Adipocyte (in vitro differentiated cells): ENCODE measurements around the gene DNAJC6.

Experiments used
- DNase-seq: peaks from one replicate; pipeline ENCODE4 v3.0.0-alpha.2; 2015; ENCODE audit warnings: low read depth
- H3K27me3 ChIP-seq: replicated peaks from 2 replicates; pipeline ENCODE4 v1.7.0; 2013; ENCODE audit warnings: mild to moderate bottlenecking, low read length, moderate library complexity; ENCODE audit not compliant: control insufficient read depth, insufficient read depth
- H3K36me3 ChIP-seq: 2 replicates; pipeline ENCODE4 v1.7.0; 2013; ENCODE audit warnings: low read length, mild to moderate bottlenecking, moderate library complexity; ENCODE audit not compliant: control insufficient read depth, insufficient read depth, severe bottlenecking
- H3K4me1 ChIP-seq: 2 replicates; pipeline ENCODE4 v1.7.0; 2013; ENCODE audit warnings: mild to moderate bottlenecking, low read length, moderate library complexity; ENCODE audit not compliant: control insufficient read depth, insufficient read depth
- H3K4me3 ChIP-seq: 2 replicates; pipeline ENCODE4 v1.7.0; 2013; ENCODE audit warnings: mild to moderate bottlenecking, low read length, moderate library complexity
- H3K9ac ChIP-seq: 2 replicates; pipeline ENCODE4 v1.7.0; 2013; ENCODE audit warnings: mild to moderate bottlenecking, low read length, moderate library complexity
- H3K9me3 ChIP-seq: 2 replicates; pipeline ENCODE4 v1.7.0; 2013; ENCODE audit warnings: mild to moderate bottlenecking, low read length, moderate library complexity; ENCODE audit not compliant: control insufficient read depth

DNAJC6 gene

GRCh38 chr1:65330822-65331221, 21.5 kb downstream of the DNAJC6 start:
- Histone ChIP-seq H3K9ac (no peak overlapping the region), H3K27me3 (no peaks in the 10 kb centered on the region), H3K4me3 (no peak overlapping the region), H3K36me3 (no peaks in the 10 kb centered on the region), H3K4me1 (peaks cover 16% of the 10 kb centered on the region), H3K9me3 (no peaks in the 10 kb centered on the region)
- no peak for DNase-seq

DNA sequence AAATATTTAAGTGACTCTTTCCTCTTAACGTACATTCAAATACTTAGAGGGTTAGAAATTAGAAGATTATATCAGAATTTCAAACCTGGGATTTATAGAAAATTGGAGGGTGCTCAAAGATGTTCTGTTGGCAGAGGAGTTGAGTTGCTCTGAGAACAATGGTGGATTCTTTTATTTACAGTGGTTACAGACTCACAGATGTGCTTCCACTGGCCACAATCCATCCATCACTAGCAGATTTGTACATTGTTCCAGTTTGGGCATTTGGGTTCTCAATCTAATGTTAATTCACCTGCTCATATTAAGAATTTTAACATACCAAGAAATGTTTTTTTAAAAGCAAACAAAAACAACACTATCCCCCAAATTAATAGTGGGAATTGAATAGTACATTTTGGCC, 23.5 kb downstream of the DNAJC6 start:
- Histone ChIP-seq H3K4me1 (peaks cover 16% of the 10 kb centered on the region), H3K27me3 (no peaks in the 10 kb centered on the region), H3K4me3 (no peak overlapping the region), H3K9me3 (peaks cover 4% of the 10 kb centered on the region), H3K36me3 (no peaks in the 10 kb centered on the region), H3K9ac (no peak overlapping the region)
- no peak for DNase-seq

DNA sequence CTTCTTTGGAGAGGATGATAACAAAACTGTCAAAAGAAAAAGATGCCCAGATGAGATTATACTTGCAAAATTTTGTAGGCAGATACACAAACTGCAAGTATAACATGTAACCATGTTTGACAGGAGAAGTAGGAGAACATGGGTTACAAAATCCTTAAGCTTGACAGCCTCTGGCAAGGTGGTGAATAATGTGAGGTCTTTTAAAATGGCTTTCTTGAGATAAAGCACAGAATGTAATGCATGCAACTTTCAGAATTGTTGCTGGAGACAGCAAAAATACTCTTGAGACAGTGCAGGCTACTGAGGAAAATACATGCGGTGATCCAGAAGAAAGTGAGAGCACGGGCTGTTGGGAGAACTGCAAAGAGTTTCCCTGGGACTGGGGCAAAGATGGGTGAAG, 24.7 kb downstream of the DNAJC6 start:
- H3K9ac ChIP-seq, result no peak overlapping the region
- peak; percentile 31 for DNase-seq
- peaks cover 16% of the 10 kb centered on the region for H3K4me1 ChIP-seq
- no peak overlapping the region for H3K4me3 ChIP-seq
- H3K36me3 ChIP-seq, result no peaks in the 10 kb centered on the region
- no peaks in the 10 kb centered on the region for H3K27me3 ChIP-seq
- H3K9me3 ChIP-seq, result peaks cover 4% of the 10 kb centered on the region

DNA sequence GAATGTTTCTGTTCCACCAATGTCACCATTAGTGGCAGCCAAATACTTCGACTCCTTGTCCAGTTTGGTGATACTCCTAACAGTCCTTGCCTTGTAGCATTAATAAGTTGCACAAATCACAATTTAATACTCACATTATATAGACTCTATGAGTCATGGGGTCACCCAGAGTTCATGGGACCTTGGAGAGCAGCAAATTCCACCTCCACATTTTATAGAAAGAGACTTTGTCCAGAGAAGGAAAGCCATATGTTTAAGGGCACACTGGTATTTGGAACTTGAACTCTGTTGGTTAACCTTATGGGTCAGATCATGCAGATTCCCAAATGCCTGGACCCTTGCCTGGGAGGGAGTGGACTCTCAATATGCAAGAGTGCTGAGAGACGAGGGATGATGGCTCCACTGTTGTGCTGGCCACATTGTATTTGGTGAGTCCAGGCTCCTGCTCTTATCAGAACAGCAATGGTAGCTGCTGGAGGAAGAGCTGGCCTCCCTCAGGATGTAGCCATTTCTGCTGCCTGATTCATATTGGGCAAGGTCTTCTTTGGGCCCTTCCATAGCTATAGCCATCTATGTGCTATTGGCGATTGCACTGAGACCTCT, 30.6 kb downstream of the DNAJC6 start:
- Histone ChIP-seq H3K9ac (no peak overlapping the region), H3K4me3 (no peak overlapping the region), H3K9me3 (peaks cover 4% of the 10 kb centered on the region), H3K27me3 (no peaks in the 10 kb centered on the region), H3K4me1 (peaks cover 13% of the 10 kb centered on the region), H3K36me3 (no peaks in the 10 kb centered on the region)
- DNase-seq, result peak; percentile 68

GRCh38 chr1:65341381-65341780, 32.0 kb downstream of the DNAJC6 start:
- DNase-seq, result no peak

DNA sequence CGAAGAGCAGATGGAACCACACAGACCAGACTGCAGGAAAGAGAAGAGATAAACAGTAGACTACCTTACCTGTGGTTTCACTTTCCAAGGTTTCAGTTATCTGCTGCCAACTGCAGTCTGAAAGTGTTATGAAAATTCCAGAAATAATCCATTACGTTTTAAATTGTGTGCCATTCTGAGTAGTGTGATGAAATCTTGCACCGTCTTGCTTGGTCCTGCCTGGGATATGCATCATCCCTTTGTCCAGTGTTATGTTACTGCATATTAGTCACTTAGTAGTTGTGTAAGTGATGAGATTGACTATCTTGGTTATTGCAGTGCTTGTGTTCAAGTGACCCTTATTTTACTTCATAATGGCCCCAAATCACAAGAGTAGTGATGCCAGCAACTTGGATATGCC, 33.9 kb downstream of the DNAJC6 start:
- Histone ChIP-seq H3K4me3 (peak overlapping the region; percentile 9), H3K9me3 (no peaks in the 10 kb centered on the region), H3K36me3 (no peaks in the 10 kb centered on the region), H3K27me3 (no peaks in the 10 kb centered on the region), H3K4me1 (peaks cover 13% of the 10 kb centered on the region), H3K9ac (no peak overlapping the region)
- peak; percentile 81 for DNase-seq

More at GRCh38 chr1:65341381-65341780, 32.0 kb downstream of the DNAJC6 start:
- H3K36me3 ChIP-seq, result no peaks in the 10 kb centered on the region
- H3K9ac ChIP-seq, result no peak overlapping the region
- no peak overlapping the region for H3K4me3 ChIP-seq
- H3K9me3 ChIP-seq, result peaks cover 4% of the 10 kb centered on the region
- no peaks in the 10 kb centered on the region for H3K27me3 ChIP-seq
- peaks cover 13% of the 10 kb centered on the region for H3K4me1 ChIP-seq

GRCh38 chr1:65344171-65344814, 35.0 kb downstream of the DNAJC6 start:
- Histone ChIP-seq H3K4me1 (peaks cover 13% of the 10 kb centered on the region), H3K9me3 (no peaks in the 10 kb centered on the region), H3K9ac (no peak overlapping the region), H3K4me3 (no peak overlapping the region), H3K27me3 (no peaks in the 10 kb centered on the region), H3K36me3 (no peaks in the 10 kb centered on the region)
- peak; percentile 57 for DNase-seq

DNA sequence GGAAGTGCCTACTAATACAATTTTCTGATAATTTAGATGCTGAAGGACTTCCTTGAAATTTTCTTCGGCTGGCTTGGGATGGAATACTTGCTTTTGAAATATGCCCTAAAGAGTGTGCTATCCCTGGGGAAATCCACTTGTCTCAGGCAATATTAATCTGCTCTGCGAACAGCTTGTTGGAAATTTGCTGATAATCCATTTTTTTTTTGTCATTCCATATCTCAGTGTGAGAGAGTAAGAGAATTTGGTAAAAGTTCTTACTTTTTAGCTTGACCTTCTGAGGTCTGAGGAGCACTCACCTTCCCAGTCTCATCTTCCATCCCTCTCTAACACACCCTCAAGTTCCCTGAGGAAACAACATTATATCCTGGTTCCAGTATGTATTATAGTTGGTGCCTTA, 36.8 kb downstream of the DNAJC6 start:
- H3K9me3 ChIP-seq, result no peaks in the 10 kb centered on the region
- DNase-seq, result no peak

GRCh38 chr1:65355031-65355712, 45.8 kb downstream of the DNAJC6 start:
- DNase-seq, result no peak
- no peak overlapping the region for H3K9ac ChIP-seq
- no peaks in the 10 kb centered on the region for H3K9me3 ChIP-seq
- H3K36me3 ChIP-seq, result no peaks in the 10 kb centered on the region
- H3K4me1 ChIP-seq, result peaks cover 10% of the 10 kb centered on the region
- no peak overlapping the region for H3K4me3 ChIP-seq
- no peaks in the 10 kb centered on the region for H3K27me3 ChIP-seq

More for the DNA sequence above, 36.8 kb downstream of the DNAJC6 start:
- no peaks in the 10 kb centered on the region for H3K27me3 ChIP-seq
- no peak overlapping the region for H3K9ac ChIP-seq
- H3K4me3 ChIP-seq, result no peak overlapping the region
- peaks cover 13% of the 10 kb centered on the region for H3K4me1 ChIP-seq
- no peaks in the 10 kb centered on the region for H3K36me3 ChIP-seq

DNA sequence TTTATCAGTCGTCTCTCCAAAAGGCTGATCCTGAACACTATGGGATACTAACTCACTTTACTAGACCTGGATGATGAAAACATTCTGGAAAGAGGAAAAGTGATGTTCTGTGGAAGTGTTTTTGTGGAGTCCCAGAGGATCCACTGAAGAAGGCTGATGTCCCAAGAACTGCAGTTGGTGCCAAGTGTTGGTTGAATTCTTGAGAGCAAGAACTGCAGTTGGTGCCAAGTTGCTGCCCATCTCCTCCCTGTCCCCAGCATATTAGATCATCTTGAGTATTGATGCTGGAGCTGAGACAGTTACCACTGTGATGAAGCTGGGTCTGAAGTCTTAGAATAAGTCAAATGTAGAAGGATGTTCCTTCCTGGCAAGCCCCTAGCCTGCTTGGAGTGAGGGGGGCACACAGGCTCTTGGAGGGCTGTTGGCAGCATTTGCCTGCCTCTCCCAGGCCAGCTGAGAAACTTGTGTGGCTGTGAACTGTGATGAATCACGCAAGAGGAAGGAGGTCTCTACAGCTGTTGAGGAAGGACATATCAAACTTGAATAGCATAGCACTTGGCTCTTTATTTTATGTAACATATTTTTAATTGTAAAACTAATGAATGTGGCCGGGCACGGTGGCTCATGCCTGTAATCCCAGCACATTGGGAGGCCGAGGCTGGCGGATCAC, 48.1 kb downstream of the DNAJC6 start:
- DNase-seq, result no peak
- Histone ChIP-seq H3K27me3 (no peaks in the 10 kb centered on the region), H3K4me3 (no peak overlapping the region), H3K4me1 (peaks cover 15% of the 10 kb centered on the region), H3K9me3 (no peaks in the 10 kb centered on the region), H3K36me3 (no peaks in the 10 kb centered on the region), H3K9ac (no peak overlapping the region)

GRCh38 chr1:65359888-65360287, 50.5 kb downstream of the DNAJC6 start:
- Histone ChIP-seq H3K9ac (no peak overlapping the region), H3K9me3 (no peaks in the 10 kb centered on the region), H3K4me1 (peaks cover 15% of the 10 kb centered on the region), H3K4me3 (no peak overlapping the region), H3K27me3 (no peaks in the 10 kb centered on the region), H3K36me3 (no peaks in the 10 kb centered on the region)
- DNase-seq, result peak; percentile 67
